Hepatocyte (in vitro differentiated cells): ENCODE measurements around the gene RGS6. TPM values are rescaled to one million over a fixed set of nuclear protein-coding genes. Genes with fewer than 3 reads are reported as not detected.

Experiments
- DNase-seq: peaks from one replicate; pipeline ENCODE4 v3.0.0-alpha.2; 2016; ENCODE audit warnings: low spot score
- H2AFZ ChIP-seq: fragments of 200-600 bp; sonication (generic); 2 replicates; pipeline ENCODE4 v1.6.0; 2016; ENCODE audit warnings: antibody characterized with exemption, mild to moderate bottlenecking
- H3K27ac ChIP-seq: fragments of 200-600 bp; sonication (generic); 2 replicates; pipeline ENCODE4 v1.5.1; 2016; ENCODE audit warnings: mild to moderate bottlenecking
- H3K27me3 ChIP-seq: fragments of 200-600 bp; sonication (generic); 2 replicates; pipeline ENCODE4 v1.6.1; 2016
- H3K36me3 ChIP-seq: fragments of 200-600 bp; sonication (generic); replicated peaks from 2 replicates; pipeline ENCODE4 v1.5.1; 2016; ENCODE audit warnings: low read depth; ENCODE audit not compliant: insufficient read depth
- H3K4me1 ChIP-seq: fragments of 200-600 bp; sonication (generic); 2 replicates; pipeline ENCODE4 v1.5.1; 2016; ENCODE audit warnings: mild to moderate bottlenecking, moderate library complexity; ENCODE audit not compliant: insufficient read depth
- H3K4me2 ChIP-seq: fragments of 200-600 bp; sonication (generic); 2 replicates; pipeline ENCODE4 v1.6.0; 2016
- H3K4me3 ChIP-seq: fragments of 200-600 bp; sonication (generic); 2 replicates; pipeline ENCODE4 v1.5.1; 2016; ENCODE audit warnings: mild to moderate bottlenecking
- H3K79me2 ChIP-seq: fragments of 200-600 bp; sonication (generic); 2 replicates; pipeline ENCODE4 v1.6.0; 2017; ENCODE audit warnings: mild to moderate bottlenecking
- H3K9me2 ChIP-seq: fragments of 200-600 bp; sonication (generic); replicated peaks from 2 replicates; pipeline ENCODE4 v1.6.0; 2017; ENCODE audit warnings: mild to moderate bottlenecking; ENCODE audit not compliant: insufficient read depth
- H3K9me3 ChIP-seq: fragments of 200-600 bp; sonication (generic); 2 replicates; pipeline ENCODE4 v1.5.1; 2016; ENCODE audit warnings: low read depth, mild to moderate bottlenecking
- H4K20me1 ChIP-seq: fragments of 200-600 bp; sonication (generic); 2 replicates; pipeline ENCODE4 v1.6.0; 2016; ENCODE audit warnings: mild to moderate bottlenecking; ENCODE audit not compliant: insufficient read depth, poor library complexity, severe bottlenecking
- EZH2 ChIP-seq: fragments of 200-600 bp; sonication (generic); IDR thresholded peaks from 2 replicates; pipeline ENCODE4 v1.6.1; 2016; ENCODE audit warnings: antibody characterized with exemption, mild to moderate bottlenecking, borderline replicate concordance
- EZH2phosphoT487 ChIP-seq: fragments of 200-600 bp; sonication (generic); IDR thresholded peaks from one replicate; pipeline ENCODE4 v1.6.1; 2018; ENCODE audit warnings: antibody characterized with exemption, mild to moderate bottlenecking, low read depth, moderate library complexity; ENCODE audit not compliant: unreplicated experiment, severe bottlenecking
- WGBS: methylation state at CpG from one replicate; pipeline ENCODE4 v1.1.6; 2016; ENCODE audit warnings: low lambda C conversion rate; ENCODE audit errors: missing lambda C conversion rate; 5-methylcytosine and 5-hydroxymethylcytosine counted together
- polyA plus RNA-seq: library from polyadenylated mRNA; unstranded; fragments of >200 nt; fragmentation: Nextera tagmentation; extraction: Ambion mirVana; gene quantifications from 2 replicates; pipeline ENCODE4 v1.2.1, GENCODE V29; 2016
- total RNA-seq: library from RNA; depleted of rRNA; stranded (reverse); fragments of >200 nt; gene quantifications from 2 replicates; pipeline ENCODE4 v1.2.3, GENCODE V29; 2014
- TF ChIP-seq, protein P1 (sequence below): fragments of 200-600 bp; sonication (generic); IDR thresholded peaks from 2 replicates; pipeline ENCODE4 v1.5.1; 2016; ENCODE audit warnings: antibody characterized with exemption, mild to moderate bottlenecking; ENCODE audit not compliant: poor library complexity

The RGS6 gene
- total and polyA plus RNA-seq, 2 experiments from 2014 or later = 0.25 to 0.87 TPM

DNA sequence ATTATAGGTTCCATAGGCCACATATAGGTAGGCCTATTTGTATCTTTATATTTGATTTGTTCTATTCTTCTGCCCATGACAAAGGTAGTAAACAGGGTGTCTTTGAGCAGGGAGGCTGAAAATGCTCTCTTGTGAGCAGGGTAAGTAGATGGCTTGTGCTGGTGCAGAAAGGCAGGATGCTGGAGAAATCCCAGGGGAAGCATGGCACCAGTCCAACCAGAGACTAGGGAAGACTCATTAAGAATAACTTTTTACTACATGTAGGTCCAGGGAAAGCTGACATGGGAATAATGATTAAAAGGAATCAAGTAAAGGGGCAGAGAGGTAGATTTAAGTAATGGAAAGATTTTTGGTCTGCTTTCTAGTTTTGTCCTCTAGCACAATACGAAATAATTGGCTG, 245.0 kb downstream of the RGS6 start:
- Histone ChIP-seq H3K4me2 (no peak overlapping the region), H3K4me1 (no peaks in the 10 kb centered on the region), H2AFZ (no peak overlapping the region), H3K9me2 (no peaks in the 10 kb centered on the region), H3K36me3 (no peaks in the 10 kb centered on the region), H3K27me3 (no peaks in the 10 kb centered on the region), H3K79me2 (no peaks in the 10 kb centered on the region), H3K9me3 (no peaks in the 10 kb centered on the region), H3K27ac (no peak overlapping the region), H4K20me1 (no peaks in the 10 kb centered on the region), H3K4me3 (no peak overlapping the region)
- TF ChIP-seq EZH2phosphoT487 = no peak
- WGBS = 81% methylated on average over 1 of the region's 1 CpG
- no peak for DNase-seq

DNA sequence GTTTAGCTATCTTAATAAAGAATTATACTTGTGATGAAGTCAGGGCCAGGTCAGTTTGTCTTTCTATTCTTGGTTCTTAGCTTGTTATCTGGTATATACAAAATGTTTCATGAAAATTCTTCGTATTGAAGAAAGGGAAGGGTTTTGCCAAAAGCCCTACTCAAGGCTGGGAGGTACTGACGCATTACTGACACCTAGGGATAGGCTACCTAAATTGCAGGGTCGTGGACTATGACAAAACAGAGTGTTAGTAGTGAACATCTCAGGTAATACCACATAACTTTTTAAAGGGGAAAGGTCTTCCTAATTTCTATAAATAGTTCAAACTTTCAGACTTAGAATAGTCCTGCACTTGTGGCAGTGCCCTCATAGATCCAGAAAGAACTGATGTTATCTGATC, 246.3 kb downstream of the RGS6 start:
- no peak for DNase-seq
- H2AFZ ChIP-seq = no peak overlapping the region
- H3K9me2 ChIP-seq = no peaks in the 10 kb centered on the region
- H4K20me1 ChIP-seq = no peaks in the 10 kb centered on the region
- 60% methylated on average over 3 of the region's 3 CpGs for WGBS
- no peaks in the 10 kb centered on the region for H3K79me2 ChIP-seq
- H3K4me2 ChIP-seq = no peak overlapping the region
- no peak overlapping the region for H3K27ac ChIP-seq
- H3K36me3 ChIP-seq = no peaks in the 10 kb centered on the region
- no peaks in the 10 kb centered on the region for H3K27me3 ChIP-seq
- H3K9me3 ChIP-seq = no peaks in the 10 kb centered on the region
- TF ChIP-seq, protein P1, sequence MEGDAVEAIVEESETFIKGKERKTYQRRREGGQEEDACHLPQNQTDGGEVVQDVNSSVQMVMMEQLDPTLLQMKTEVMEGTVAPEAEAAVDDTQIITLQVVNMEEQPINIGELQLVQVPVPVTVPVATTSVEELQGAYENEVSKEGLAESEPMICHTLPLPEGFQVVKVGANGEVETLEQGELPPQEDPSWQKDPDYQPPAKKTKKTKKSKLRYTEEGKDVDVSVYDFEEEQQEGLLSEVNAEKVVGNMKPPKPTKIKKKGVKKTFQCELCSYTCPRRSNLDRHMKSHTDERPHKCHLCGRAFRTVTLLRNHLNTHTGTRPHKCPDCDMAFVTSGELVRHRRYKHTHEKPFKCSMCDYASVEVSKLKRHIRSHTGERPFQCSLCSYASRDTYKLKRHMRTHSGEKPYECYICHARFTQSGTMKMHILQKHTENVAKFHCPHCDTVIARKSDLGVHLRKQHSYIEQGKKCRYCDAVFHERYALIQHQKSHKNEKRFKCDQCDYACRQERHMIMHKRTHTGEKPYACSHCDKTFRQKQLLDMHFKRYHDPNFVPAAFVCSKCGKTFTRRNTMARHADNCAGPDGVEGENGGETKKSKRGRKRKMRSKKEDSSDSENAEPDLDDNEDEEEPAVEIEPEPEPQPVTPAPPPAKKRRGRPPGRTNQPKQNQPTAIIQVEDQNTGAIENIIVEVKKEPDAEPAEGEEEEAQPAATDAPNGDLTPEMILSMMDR = no peak
- TF ChIP-seq EZH2phosphoT487 = no peak
- TF ChIP-seq EZH2 = no peak
- H3K4me3 ChIP-seq = no peak overlapping the region
- no peaks in the 10 kb centered on the region for H3K4me1 ChIP-seq

- Histone ChIP-seq H3K9me2 (no peaks in the 10 kb centered on the region), H3K4me3 (no peak overlapping the region), H3K4me1 (peaks cover 3% of the 10 kb centered on the region), H2AFZ (no peak overlapping the region), H3K79me2 (no peaks in the 10 kb centered on the region), H3K4me2 (no peak overlapping the region), H3K36me3 (no peaks in the 10 kb centered on the region), H4K20me1 (no peaks in the 10 kb centered on the region), H3K27ac (no peak overlapping the region), H3K27me3 (no peaks in the 10 kb centered on the region), H3K9me3 (no peaks in the 10 kb centered on the region)
- TF ChIP-seq EZH2phosphoT487 = no peak
- TF ChIP-seq, protein P1 = no peak
- no peak for TF ChIP-seq EZH2
- 79% methylated on average over 4 of the region's 4 CpGs for WGBS
- no peak for DNase-seq
These were observed 250.6 kb downstream of the RGS6 start for GRCh38 chr14:72182708-72183432.

- H3K9me2 ChIP-seq = no peaks in the 10 kb centered on the region
- 71% methylated on average over 2 of the region's 2 CpGs for WGBS
- no peak for DNase-seq
- no peaks in the 10 kb centered on the region for H3K27me3 ChIP-seq
- H3K9me3 ChIP-seq = no peaks in the 10 kb centered on the region
- no peak overlapping the region for H3K4me2 ChIP-seq
- H3K27ac ChIP-seq = no peak overlapping the region
- H3K4me1 ChIP-seq = peaks cover 3% of the 10 kb centered on the region
- no peaks in the 10 kb centered on the region for H4K20me1 ChIP-seq
- no peak overlapping the region for H2AFZ ChIP-seq
- no peaks in the 10 kb centered on the region for H3K36me3 ChIP-seq
- no peaks in the 10 kb centered on the region for H3K79me2 ChIP-seq
- no peak overlapping the region for H3K4me3 ChIP-seq
- TF ChIP-seq EZH2phosphoT487 (no peak), EZH2 (no peak)
- TF ChIP-seq, protein P1 = no peak
These were observed 251.4 kb downstream of the RGS6 start for GRCh38 chr14:72183631-72184030.
